ENCODE data around the gene UBXN2A. TPM values are rescaled to one million over a fixed set of nuclear protein-coding genes. Genes with fewer than 3 reads are reported as not detected.

The UBXN2A gene
- total RNA-seq, 1 experiment from 2014 or later: 19.7 TPM

- Histone ChIP-seq H3K4ac (ENCODE audit: low read depth, low read length) (no peak overlapping the region; the same call in 1 of the 2 replicates), H4K91ac (ENCODE audit: insufficient read length, low read depth, low read length) (no peak overlapping the region), H2BK5ac (ENCODE audit: insufficient read length, low read length) (no peak overlapping the region), H3K4me1 (ENCODE audit: insufficient read depth, low read length) (peaks cover 15% of the 10 kb centered on the region; the same call in 1 of the 2 replicates), H2BK12ac (ENCODE audit: insufficient read length, low read depth, low read length) (no peak overlapping the region), H3K27ac (ENCODE audit: insufficient read length, low read depth, low read length) (no peak overlapping the region), H4K8ac (replicated peaks; ENCODE audit: insufficient read length, low read depth, low read length) (no peak overlapping the region), H4K5ac (ENCODE audit: insufficient read length, low read depth, low read length) (no peak overlapping the region), H3K79me2 (ENCODE audit: insufficient read depth, low read length) (no peaks in the 10 kb centered on the region; the same call in 1 of the 2 replicates), H3K9me3 (ENCODE audit: control insufficient read depth, low read depth, low read length) (no peaks in the 10 kb centered on the region), H3K4me2 (ENCODE audit: insufficient read depth, insufficient read length, low read length) (no peak overlapping the region), H3K9ac (ENCODE audit: extremely low read depth, insufficient read length, low read length) (no peak overlapping the region), H4K20me1 (ENCODE audit: control insufficient read depth, insufficient read depth, insufficient read length) (no peaks in the 10 kb centered on the region), H3K23me2 (ENCODE audit: insufficient read length, low read depth, low read length, poor library complexity, severe bottlenecking) (no peaks in the 10 kb centered on the region), H3T11ph (ENCODE audit: low read length) (no peak overlapping the region), H2BK20ac (ENCODE audit: low read depth, low read length, poor library complexity, severe bottlenecking) (no peak overlapping the region), H2BK15ac (ENCODE audit: low read depth, low read length) (no peak overlapping the region), H3K79me1 (ENCODE audit: insufficient read depth, low read depth, low read length, poor library complexity, severe bottlenecking) (no peaks in the 10 kb centered on the region), H3K27me3 (ENCODE audit: insufficient read depth, low read length) (no peaks in the 10 kb centered on the region), H3K14ac (ENCODE audit: insufficient read depth, low read length) (no peak overlapping the region; the same call in 1 of the 2 replicates), H2AK5ac (ENCODE audit: insufficient read length, low read length) (no peak overlapping the region), H3K18ac (ENCODE audit: insufficient read length, low read depth, low read length) (no peak overlapping the region), H3K23ac (ENCODE audit: insufficient read length, low read depth, low read length) (no peak overlapping the region), H2AFZ (ENCODE audit: low read length) (no peak overlapping the region), H3K56ac (ENCODE audit: insufficient read length, low read depth, low read length) (no peak overlapping the region), H2BK120ac (ENCODE audit: low read depth, low read length, poor library complexity, severe bottlenecking) (no peak overlapping the region)
- Mint-ChIP-seq H3K27me3 (ENCODE audit: low read depth) (no peaks in the 10 kb centered on the region), H3K4me3 (peak overlapping the region in 1 of 2 experiments; percentile 1; a peak in 1 of 5 replicates), H3K9me3 (0 out of 5 replicates have a peak, but pooled peaks cover 0 to 3% of the 10 kb centered on the region in 2 experiments), H3K36me3 (ENCODE audit: insufficient read depth in 1 of 3, low read depth in 3 of 3) (peaks cover 30 to 45% (median 37%) of the 10 kb centered on the region in 3 experiments), H3K4me1 (peaks cover 46 to 49% of the 10 kb centered on the region in 2 experiments), H3K27ac (peak overlapping the region; percentile 63 to 97 (median 93); a peak in 6 of 7 replicates)
- TF ChIP-seq CTCF (conservative IDR thresholded peaks at IDR 0.05): peak; percentile 51; the same call in 2 of the 3 replicates
- no CpG with 5 or more reads among the region's 12 CpGs for WGBS (ENCODE audit: extremely low coverage, insufficient read length, low lambda C conversion rate)
- peak; percentile 64 for DNase-seq
Measured at GRCh38 chr2:24024018-24024417, 83.8 kb downstream of the UBXN2A start.
